GM12878 (cell line): ENCODE measurements around the gene RSAD2. TPM values are rescaled to one million over a fixed set of nuclear protein-coding genes. Genes with fewer than 3 reads are reported as not detected.

Experiments used
- ATAC-seq: fragments of 200-7000 bp; cut with Tn5 transposase; 3 replicates; pipeline ENCODE4 v1.9.1; 2020; ENCODE audit warnings: mild to moderate bottlenecking, moderate library complexity
- BruUV-seq: library from RNA; stranded (reverse); fragments of 400-500 nt; replicated peaks from 2 replicates; lab custom pipeline; 2021; lab: Mats Ljungman, UMichigan
- CTCF ChIA-PET: fragments of 300-600 bp; sonication (Branson Sonifier 250); formaldehyde crosslinking; extraction: SDS; loops from one replicate; lab custom pipeline; 2021; ENCODE audit warnings: inconsistent platforms; lab: Yijun Ruan, JAX
- POLR2A ChIA-PET: fragments of 350-600 bp; formaldehyde crosslinking; extraction: SDS; loops from one replicate; lab custom pipeline; 2021; ENCODE audit warnings: inconsistent platforms; lab: Charles Lee
- RAD21 ChIA-PET: fragments of 300-600 bp; sonication (Branson Sonifier 250); formaldehyde crosslinking; loops from one replicate; lab custom pipeline; 2023; ENCODE audit warnings: antibody characterized with exemption; ENCODE audit not compliant: unreplicated experiment; lab: Charles Lee
- SMC1A ChIA-PET: fragments of 300-600 bp; sonication (Branson Sonifier 250); formaldehyde crosslinking; loops from one replicate; lab custom pipeline; 2023; ENCODE audit not compliant: unreplicated experiment, uncharacterized antibody; lab: Charles Lee
- DNase-seq: peaks from one replicate; pipeline ENCODE4 v3.0.0-alpha.2; 2011; ENCODE audit warnings: low read depth, low spot score
- FAIRE-seq: peaks from 3 replicates; lab custom pipeline; 2011; peaks lifted over from hg19 to GRCh38; lab: Jason Lieb, UNC
- H2AFZ ChIP-seq: 2 replicates; pipeline ENCODE4 v1.6.0; 2011; ENCODE audit warnings: low read depth, low read length, control low read depth; ENCODE audit not compliant: control insufficient read depth
- H3K27ac ChIP-seq: 2 replicates; pipeline ENCODE4 v1.5.1; 2011; ENCODE audit warnings: control low read depth; ENCODE audit not compliant: control insufficient read depth, insufficient read depth
- H3K27me3 ChIP-seq, 2 experiments: replicated peaks in 1 of 2; 2 replicates each; pipeline versions ENCODE4 v1.6.0 to v1.6.1; 2011; ENCODE audit warnings: low read length in 1 of 2; ENCODE audit not compliant: control insufficient read depth in 2 of 2, insufficient read depth in 2 of 2
- H3K36me3 ChIP-seq, 2 experiments: 2 replicates each; pipeline ENCODE4 v1.5.1; 2011; ENCODE audit warnings: low read length in 1 of 2; ENCODE audit not compliant: control insufficient read depth in 2 of 2, insufficient read depth in 2 of 2
- H3K4me1 ChIP-seq: 2 replicates; pipeline ENCODE4 v1.6.1; 2011; ENCODE audit warnings: mild to moderate bottlenecking, low read length, moderate library complexity, mixed read lengths; ENCODE audit not compliant: control insufficient read depth, insufficient read depth
- H3K4me2 ChIP-seq: 2 replicates; pipeline ENCODE4 v1.6.0; 2011; ENCODE audit warnings: control low read depth; ENCODE audit not compliant: control insufficient read depth, insufficient read depth
- H3K4me3 ChIP-seq: fragments of 200-600 bp; sonication (generic); 2 replicates; pipeline ENCODE4 v1.5.1; 2016
- H3K79me2 ChIP-seq: 2 replicates; pipeline ENCODE4 v1.6.0; 2011; ENCODE audit warnings: low read length; ENCODE audit not compliant: control insufficient read depth, insufficient read depth
- H3K9ac ChIP-seq: 2 replicates; pipeline ENCODE4 v1.8.0; 2011; ENCODE audit warnings: low read length, control low read depth, mixed read lengths; ENCODE audit not compliant: control insufficient read depth, insufficient read depth
- H3K9me3 ChIP-seq: replicated peaks from 3 replicates; pipeline ENCODE4 v1.5.1; 2011; ENCODE audit warnings: mild to moderate bottlenecking, low read length; ENCODE audit not compliant: control insufficient read depth, insufficient read depth
- H4K20me1 ChIP-seq: 2 replicates; pipeline ENCODE4 v1.6.0; 2011; ENCODE audit not compliant: control insufficient read depth, insufficient read depth
- HDAC6 ChIP-seq: fragments of 200-600 bp; sonication (generic); IDR thresholded peaks from one replicate; pipeline ENCODE4 v1.8.0; 2017; ENCODE audit warnings: antibody characterized with exemption; ENCODE audit not compliant: unreplicated experiment
- IKZF2 ChIP-seq, 2 experiments: fragments of 450-650 bp; IDR thresholded peaks; 2 replicates each; pipeline ENCODE4 v1.6.1; 2017; ENCODE audit warnings: mild to moderate bottlenecking in 2 of 2, moderate library complexity in 2 of 2
- KDM1A ChIP-seq: fragments of 200-600 bp; sonication (generic); IDR thresholded peaks from 2 replicates; pipeline ENCODE4 v1.6.1; 2016; ENCODE audit warnings: borderline replicate concordance
- NFIC ChIP-seq: IDR thresholded peaks from 2 replicates; pipeline ENCODE4 v1.6.1; 2012; ENCODE audit warnings: low read depth, mild to moderate bottlenecking, inconsistent platforms, low read length, moderate library complexity
- NR2C1 ChIP-seq: fragments of 450-650 bp; IDR thresholded peaks from 2 replicates; pipeline ENCODE4 v1.6.1; 2017; ENCODE audit warnings: antibody characterized with exemption, mild to moderate bottlenecking, moderate library complexity
- RBBP5 ChIP-seq: fragments of 200-600 bp; sonication (generic); conservative IDR thresholded peaks from 2 replicates; pipeline ENCODE4 v1.6.1; 2016
- SREBF1 ChIP-seq: IDR thresholded peaks from 2 replicates; pipeline ENCODE4 v1.6.1; 2012; ENCODE audit warnings: mild to moderate bottlenecking, low read length
- SUZ12 ChIP-seq: fragments of 200-600 bp; sonication (generic); IDR thresholded peaks from one replicate; pipeline ENCODE4 v1.6.1; 2018; ENCODE audit warnings: antibody characterized with exemption, mild to moderate bottlenecking; ENCODE audit not compliant: unreplicated experiment
- ZSCAN29 ChIP-seq: fragments of 450-650 bp; IDR thresholded peaks from 2 replicates; pipeline ENCODE4 v1.6.1; 2017; ENCODE audit warnings: mild to moderate bottlenecking, moderate library complexity
- WGBS: methylation state at CpG from one replicate; pipeline ENCODE4 v1.1.6; 2016; ENCODE audit warnings: low lambda C conversion rate; ENCODE audit not compliant: insufficient replicate concordance, insufficient coverage; ENCODE audit errors: missing lambda C conversion rate; 5-methylcytosine and 5-hydroxymethylcytosine counted together
- in situ Hi-C: fragments of 300-500 bp; cut with MboI; formaldehyde crosslinking; loops from 9 replicates; pipeline ENCODE4 v1.14.3; 2018; ENCODE audit warnings: mixed read lengths
- intact Hi-C: fragments of 100-400 bp; cut with micrococcal nuclease; formaldehyde crosslinking; loops from one replicate; pipeline ENCODE4 v1.14.2; 2022; ENCODE audit not compliant: unreplicated experiment
- polyA plus RNA-seq, 11 experiments: library from polyadenylated mRNA; depleted of rRNA in 4 of 11; unstranded in 6 of 11; stranded (reverse) in 5 of 11; fragments of >200 nt; fragmentation: Nextera tagmentation in 4 of 11; fragmentation: Illumina TruSeq in 1 of 11; extraction: Ambion mirVana in 4 of 11; extraction: Trizol in 1 of 11; gene quantifications; 1 replicate in 1 of 11; 2 replicates in 10 of 11; pipeline versions ENCODE4 v1.2.1 to v1.2.3, GENCODE V29; 2011 to 2016; ENCODE audit warnings: inconsistent platforms in 2 of 11, missing spikeins in 2 of 11, low read depth in 1 of 11
- total RNA-seq, 4 experiments: library from RNA; depleted of rRNA in 3 of 4; stranded (reverse); fragments of >200 nt in 3 of 4; fragmentation: Illumina TruSeq in 1 of 4; extraction: Trizol in 1 of 4; gene quantifications; 2 replicates each; pipeline versions ENCODE4 v1.2.1 to v1.2.3, GENCODE V29; 2013 to 2021
- TF ChIP-seq, protein P1 (sequence below): fragments of 150-350 bp; IDR thresholded peaks from 2 replicates; pipeline ENCODE4 v1.6.1; 2014; ENCODE audit warnings: mild to moderate bottlenecking, low read depth, low read length
- TF ChIP-seq, protein P2 (sequence below): IDR thresholded peaks from 2 replicates; pipeline ENCODE4 v1.6.1; 2011; ENCODE audit warnings: borderline replicate concordance, low read depth, mild to moderate bottlenecking, moderate library complexity, low read length; ENCODE audit not compliant: insufficient read depth, poor library complexity, severe bottlenecking
- TF ChIP-seq, protein P3 (sequence below): IDR thresholded peaks from 2 replicates; pipeline ENCODE4 v1.6.1; 2012; ENCODE audit warnings: low read depth, low read length, improper control_type of control experiment
- TF ChIP-seq, protein P4 (sequence below): fragments of 450-650 bp; formaldehyde crosslinking; IDR thresholded peaks from 2 replicates; pipeline ENCODE4 v1.5.0; 2022; ENCODE audit warnings: mild to moderate bottlenecking, missing genetic modification characterization
- TF ChIP-seq, protein P5 (sequence below): fragments of 150-350 bp; IDR thresholded peaks from 2 replicates; pipeline ENCODE4 v1.6.1; 2016; ENCODE audit warnings: low read depth, low read length

Gene RSAD2
- total and polyA plus RNA-seq, 10 of the 15 experiments (the other 5 are each of a cell fraction or from before 2014, with no cell fraction given), result 0.24 to 0.90 (median 0.69) TPM

DNA sequence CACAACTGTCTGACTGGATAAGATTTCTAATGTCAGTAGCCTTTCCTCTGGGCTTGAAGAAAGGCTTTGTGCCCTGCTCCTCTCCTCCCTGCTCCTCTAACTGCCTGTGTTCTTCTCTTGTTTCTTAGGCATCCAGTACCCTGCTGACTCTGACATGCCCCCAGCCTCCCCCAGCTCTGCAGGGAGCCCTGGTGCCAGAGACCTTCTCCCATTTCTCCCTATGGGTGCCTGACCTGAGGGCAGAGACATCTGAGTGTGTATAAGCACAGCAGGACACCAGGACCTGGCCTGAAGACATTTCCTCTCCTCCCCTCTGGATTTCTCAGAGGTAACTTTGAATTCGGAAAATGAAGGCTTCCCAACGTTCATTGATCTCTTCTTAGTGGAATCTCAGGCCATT, 63.2 kb downstream of the RSAD2 start:
- CTCF ChIA-PET, result no interaction called here
- no peaks in the 10 kb centered on the region for H3K9me3 ChIP-seq
- no peak overlapping the region for H3K4me3 ChIP-seq
- H4K20me1 ChIP-seq, result no peaks in the 10 kb centered on the region
- peaks cover 14% of the 10 kb centered on the region for H3K4me1 ChIP-seq
- no peak overlapping the region for H3K9ac ChIP-seq
- no TSS peak for BruUV-seq
- H3K4me2 ChIP-seq, result no peak overlapping the region
- H3K36me3 ChIP-seq, result peaks cover 0 to 2% of the 10 kb centered on the region in 2 experiments; a peak in 2 of 4 replicates
- 52% methylated on average over 2 of the region's 2 CpGs for WGBS
- no peak for ATAC-seq
- H3K79me2 ChIP-seq, result no peaks in the 10 kb centered on the region
- RAD21 ChIA-PET, result no interaction called here
- POLR2A ChIA-PET, result no interaction called here
- H2AFZ ChIP-seq, result no peak overlapping the region
- intact Hi-C loops, result no loop called here
- DNase-seq, result no peak
- SMC1A ChIA-PET, result interaction anchor here (2.8 kb wide), 1 partner anchor 11 kb away, joined by 11 read pairs; no protein-coding TSS in a partner anchor
- H3K27me3 ChIP-seq, result no peaks in the 10 kb centered on the region
- FAIRE-seq, result no peak
- in situ Hi-C loops, result no loop called here
- H3K27ac ChIP-seq, result no peak overlapping the region
- TF ChIP-seq, protein P1, sequence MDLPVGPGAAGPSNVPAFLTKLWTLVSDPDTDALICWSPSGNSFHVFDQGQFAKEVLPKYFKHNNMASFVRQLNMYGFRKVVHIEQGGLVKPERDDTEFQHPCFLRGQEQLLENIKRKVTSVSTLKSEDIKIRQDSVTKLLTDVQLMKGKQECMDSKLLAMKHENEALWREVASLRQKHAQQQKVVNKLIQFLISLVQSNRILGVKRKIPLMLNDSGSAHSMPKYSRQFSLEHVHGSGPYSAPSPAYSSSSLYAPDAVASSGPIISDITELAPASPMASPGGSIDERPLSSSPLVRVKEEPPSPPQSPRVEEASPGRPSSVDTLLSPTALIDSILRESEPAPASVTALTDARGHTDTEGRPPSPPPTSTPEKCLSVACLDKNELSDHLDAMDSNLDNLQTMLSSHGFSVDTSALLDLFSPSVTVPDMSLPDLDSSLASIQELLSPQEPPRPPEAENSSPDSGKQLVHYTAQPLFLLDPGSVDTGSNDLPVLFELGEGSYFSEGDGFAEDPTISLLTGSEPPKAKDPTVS, result no peak
- TF ChIP-seq, protein P2, sequence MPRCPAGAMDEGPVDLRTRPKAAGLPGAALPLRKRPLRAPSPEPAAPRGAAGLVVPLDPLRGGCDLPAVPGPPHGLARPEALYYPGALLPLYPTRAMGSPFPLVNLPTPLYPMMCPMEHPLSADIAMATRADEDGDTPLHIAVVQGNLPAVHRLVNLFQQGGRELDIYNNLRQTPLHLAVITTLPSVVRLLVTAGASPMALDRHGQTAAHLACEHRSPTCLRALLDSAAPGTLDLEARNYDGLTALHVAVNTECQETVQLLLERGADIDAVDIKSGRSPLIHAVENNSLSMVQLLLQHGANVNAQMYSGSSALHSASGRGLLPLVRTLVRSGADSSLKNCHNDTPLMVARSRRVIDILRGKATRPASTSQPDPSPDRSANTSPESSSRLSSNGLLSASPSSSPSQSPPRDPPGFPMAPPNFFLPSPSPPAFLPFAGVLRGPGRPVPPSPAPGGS, result no peak
- no peak for TF ChIP-seq HDAC6
- no peak for TF ChIP-seq SREBF1
- TF ChIP-seq, protein P3, sequence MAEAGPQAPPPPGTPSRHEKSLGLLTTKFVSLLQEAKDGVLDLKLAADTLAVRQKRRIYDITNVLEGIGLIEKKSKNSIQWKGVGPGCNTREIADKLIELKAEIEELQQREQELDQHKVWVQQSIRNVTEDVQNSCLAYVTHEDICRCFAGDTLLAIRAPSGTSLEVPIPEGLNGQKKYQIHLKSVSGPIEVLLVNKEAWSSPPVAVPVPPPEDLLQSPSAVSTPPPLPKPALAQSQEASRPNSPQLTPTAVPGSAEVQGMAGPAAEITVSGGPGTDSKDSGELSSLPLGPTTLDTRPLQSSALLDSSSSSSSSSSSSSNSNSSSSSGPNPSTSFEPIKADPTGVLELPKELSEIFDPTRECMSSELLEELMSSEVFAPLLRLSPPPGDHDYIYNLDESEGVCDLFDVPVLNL, result no peak
- TF ChIP-seq, protein P4, sequence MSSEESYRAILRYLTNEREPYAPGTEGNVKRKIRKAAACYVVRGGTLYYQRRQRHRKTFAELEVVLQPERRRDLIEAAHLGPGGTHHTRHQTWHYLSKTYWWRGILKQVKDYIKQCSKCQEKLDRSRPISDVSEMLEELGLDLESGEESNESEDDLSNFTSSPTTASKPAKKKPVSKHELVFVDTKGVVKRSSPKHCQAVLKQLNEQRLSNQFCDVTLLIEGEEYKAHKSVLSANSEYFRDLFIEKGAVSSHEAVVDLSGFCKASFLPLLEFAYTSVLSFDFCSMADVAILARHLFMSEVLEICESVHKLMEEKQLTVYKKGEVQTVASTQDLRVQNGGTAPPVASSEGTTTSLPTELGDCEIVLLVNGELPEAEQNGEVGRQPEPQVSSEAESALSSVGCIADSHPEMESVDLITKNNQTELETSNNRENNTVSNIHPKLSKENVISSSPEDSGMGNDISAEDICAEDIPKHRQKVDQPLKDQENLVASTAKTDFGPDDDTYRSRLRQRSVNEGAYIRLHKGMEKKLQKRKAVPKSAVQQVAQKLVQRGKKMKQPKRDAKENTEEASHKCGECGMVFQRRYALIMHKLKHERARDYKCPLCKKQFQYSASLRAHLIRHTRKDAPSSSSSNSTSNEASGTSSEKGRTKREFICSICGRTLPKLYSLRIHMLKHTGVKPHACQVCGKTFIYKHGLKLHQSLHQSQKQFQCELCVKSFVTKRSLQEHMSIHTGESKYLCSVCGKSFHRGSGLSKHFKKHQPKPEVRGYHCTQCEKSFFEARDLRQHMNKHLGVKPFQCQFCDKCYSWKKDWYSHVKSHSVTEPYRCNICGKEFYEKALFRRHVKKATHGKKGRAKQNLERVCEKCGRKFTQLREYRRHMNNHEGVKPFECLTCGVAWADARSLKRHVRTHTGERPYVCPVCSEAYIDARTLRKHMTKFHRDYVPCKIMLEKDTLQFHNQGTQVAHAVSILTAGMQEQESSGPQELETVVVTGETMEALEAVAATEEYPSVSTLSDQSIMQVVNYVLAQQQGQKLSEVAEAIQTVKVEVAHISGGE (CRISPR knock-in tag), result no peak
- TF ChIP-seq IKZF2 (IDR thresholded peaks at IDR 0.05), result no peak
- no peak for TF ChIP-seq NR2C1
- TF ChIP-seq SUZ12, result no peak
- TF ChIP-seq, protein P5, sequence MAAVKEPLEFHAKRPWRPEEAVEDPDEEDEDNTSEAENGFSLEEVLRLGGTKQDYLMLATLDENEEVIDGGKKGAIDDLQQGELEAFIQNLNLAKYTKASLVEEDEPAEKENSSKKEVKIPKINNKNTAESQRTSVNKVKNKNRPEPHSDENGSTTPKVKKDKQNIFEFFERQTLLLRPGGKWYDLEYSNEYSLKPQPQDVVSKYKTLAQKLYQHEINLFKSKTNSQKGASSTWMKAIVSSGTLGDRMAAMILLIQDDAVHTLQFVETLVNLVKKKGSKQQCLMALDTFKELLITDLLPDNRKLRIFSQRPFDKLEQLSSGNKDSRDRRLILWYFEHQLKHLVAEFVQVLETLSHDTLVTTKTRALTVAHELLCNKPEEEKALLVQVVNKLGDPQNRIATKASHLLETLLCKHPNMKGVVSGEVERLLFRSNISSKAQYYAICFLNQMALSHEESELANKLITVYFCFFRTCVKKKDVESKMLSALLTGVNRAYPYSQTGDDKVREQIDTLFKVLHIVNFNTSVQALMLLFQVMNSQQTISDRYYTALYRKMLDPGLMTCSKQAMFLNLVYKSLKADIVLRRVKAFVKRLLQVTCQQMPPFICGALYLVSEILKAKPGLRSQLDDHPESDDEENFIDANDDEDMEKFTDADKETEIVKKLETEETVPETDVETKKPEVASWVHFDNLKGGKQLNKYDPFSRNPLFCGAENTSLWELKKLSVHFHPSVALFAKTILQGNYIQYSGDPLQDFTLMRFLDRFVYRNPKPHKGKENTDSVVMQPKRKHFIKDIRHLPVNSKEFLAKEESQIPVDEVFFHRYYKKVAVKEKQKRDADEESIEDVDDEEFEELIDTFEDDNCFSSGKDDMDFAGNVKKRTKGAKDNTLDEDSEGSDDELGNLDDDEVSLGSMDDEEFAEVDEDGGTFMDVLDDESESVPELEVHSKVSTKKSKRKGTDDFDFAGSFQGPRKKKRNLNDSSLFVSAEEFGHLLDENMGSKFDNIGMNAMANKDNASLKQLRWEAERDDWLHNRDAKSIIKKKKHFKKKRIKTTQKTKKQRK, result no peak
- no peak for TF ChIP-seq KDM1A
- TF ChIP-seq RBBP5, result no peak
- no peak for TF ChIP-seq ZSCAN29
- TF ChIP-seq NFIC, result no peak
